Activated CD8-positive, alpha-beta T cell treated with anti-CD3 and anti-CD28 coated beads for 36 hours (primary cell): Measurements from ENCODE around the gene ADAMTS13. TPM values are rescaled to one million over a fixed set of nuclear protein-coding genes. Genes with fewer than 3 reads are reported as not detected.

ENCODE experiments used
- ATAC-seq: fragments of 200-7000 bp; cut with Tn5 transposase; one replicate; pipeline ENCODE4 v1.10.0; 2021; ENCODE audit warnings: mild to moderate bottlenecking, moderate library complexity
- CTCF ChIA-PET: fragments of 350-600 bp; sonication (Branson Sonifier 250); formaldehyde crosslinking; loops from one replicate; lab custom pipeline; 2021; ENCODE audit warnings: antibody characterized with exemption; lab: Charles Lee
- POLR2A ChIA-PET: fragments of 350-600 bp; sonication (Branson Sonifier 250); formaldehyde crosslinking; loops from one replicate; lab custom pipeline; 2021; ENCODE audit warnings: antibody characterized with exemption; lab: Charles Lee
- DNase-seq: peaks from one replicate; pipeline ENCODE4 v3.0.0-alpha.2; 2020
- H3K27ac Mint-ChIP-seq: one replicate; pipeline ENCODE4 v1.8.0; 2021; ENCODE audit warnings: mild to moderate bottlenecking, mixed read lengths
- H3K27me3 Mint-ChIP-seq: one replicate; pipeline ENCODE4 v1.8.0; 2021; ENCODE audit warnings: mixed read lengths
- H3K36me3 Mint-ChIP-seq: one replicate; pipeline ENCODE4 v1.8.0; 2021; ENCODE audit warnings: low read depth, mixed read lengths
- H3K4me1 Mint-ChIP-seq: one replicate; pipeline ENCODE4 v1.8.0; 2021; ENCODE audit warnings: low read depth, mixed read lengths
- H3K4me3 Mint-ChIP-seq: one replicate; pipeline ENCODE4 v1.8.0; 2021; ENCODE audit warnings: mild to moderate bottlenecking, moderate library complexity, mixed read lengths
- H3K9me3 Mint-ChIP-seq: one replicate; pipeline ENCODE4 v1.8.0; 2021; ENCODE audit warnings: mixed read lengths
- CTCF ChIP-seq: fragments of 200-600 bp; IDR thresholded peaks from one replicate; pipeline ENCODE4 v1.8.0; 2022; ENCODE audit warnings: antibody characterized with exemption, mild to moderate bottlenecking
- intact Hi-C: fragments of 100-400 bp; cut with micrococcal nuclease; formaldehyde crosslinking; loops from one replicate; pipeline ENCODE4 v1.10.0; 2022
- total RNA-seq, 2 experiments: library from RNA; stranded (reverse); gene quantifications; one replicate each; pipeline ENCODE4 v1.2.3, GENCODE V29; 2021

Gene ADAMTS13
- total RNA-seq, 2 experiments from 2014 or later = 2.5 to 2.9 TPM

GRCh38 chr9:133426011-133426410, 3.8 kb downstream of the ADAMTS13 start:
- peaks cover 19% of the 10 kb centered on the region for H3K4me1 Mint-ChIP-seq
- POLR2A ChIA-PET = no interaction called here
- H3K27me3 Mint-ChIP-seq = peaks cover 23% of the 10 kb centered on the region

GRCh38 chr9:133427658-133428348, 5.6 kb downstream of the ADAMTS13 start:
- Mint-ChIP-seq H3K36me3 (no peaks in the 10 kb centered on the region), H3K27me3 (peaks cover 23% of the 10 kb centered on the region), H3K9me3 (no peaks in the 10 kb centered on the region), H3K27ac (no peak overlapping the region), H3K4me3 (peak overlapping the region; percentile 35), H3K4me1 (peaks cover 3% of the 10 kb centered on the region)
- no peak for ATAC-seq
- TF ChIP-seq CTCF = no peak
- ChIA-PET POLR2A (interaction anchor here (0.9 to 1.0 kb wide), 3 partner anchors 9 to 12 kb away, joined by 3 to 4 read pairs (median 3); partner anchors contain the start of gene REXO4), CTCF (interaction anchor here (0.7 kb wide), 1 partner anchor 242 kb away, joined by 5 read pairs; no protein-coding TSS in a partner anchor)
- DNase-seq = no peak
- intact Hi-C loops = no loop called here

More at GRCh38 chr9:133426011-133426410, 3.8 kb downstream of the ADAMTS13 start:
- no peak overlapping the region for H3K4me3 Mint-ChIP-seq
- CTCF ChIA-PET = no interaction called here
- no peak overlapping the region for H3K27ac Mint-ChIP-seq
- intact Hi-C loops = no loop called here
- no peaks in the 10 kb centered on the region for H3K9me3 Mint-ChIP-seq
- no peaks in the 10 kb centered on the region for H3K36me3 Mint-ChIP-seq
- TF ChIP-seq CTCF = no peak
- ATAC-seq (no peak), DNase-seq (no peak)

- peaks cover 3% of the 10 kb centered on the region for H3K4me1 Mint-ChIP-seq
- no peaks in the 10 kb centered on the region for H3K9me3 Mint-ChIP-seq
- ChIA-PET CTCF (no interaction called here), POLR2A (interaction anchor here (0.9 to 1.0 kb wide), 2 partner anchors 11 to 13 kb away, joined by 3 to 4 read pairs; partner anchors contain the start of gene REXO4)
- H3K4me3 Mint-ChIP-seq = no peak overlapping the region
- no peak for TF ChIP-seq CTCF
- H3K36me3 Mint-ChIP-seq = no peaks in the 10 kb centered on the region
- intact Hi-C loops = no loop called here
- ATAC-seq (peak; percentile 25), DNase-seq (no peak)
- peaks cover 23% of the 10 kb centered on the region for H3K27me3 Mint-ChIP-seq
- no peak overlapping the region for H3K27ac Mint-ChIP-seq
These were observed 6.5 kb downstream of the ADAMTS13 start for GRCh38 chr9:133428617-133429101.

GRCh38 chr9:133429214-133429613, 7.0 kb downstream of the ADAMTS13 start:
- CTCF ChIA-PET = no interaction called here
- Mint-ChIP-seq H3K27me3 (peaks cover 23% of the 10 kb centered on the region), H3K27ac (no peak overlapping the region), H3K4me3 (no peak overlapping the region), H3K4me1 (peaks cover 3% of the 10 kb centered on the region), H3K36me3 (no peaks in the 10 kb centered on the region), H3K9me3 (no peaks in the 10 kb centered on the region)
- POLR2A ChIA-PET = no interaction called here
- TF ChIP-seq CTCF = no peak
- intact Hi-C loops = no loop called here
- DNase-seq (no peak), ATAC-seq (no peak)

- no peaks in the 10 kb centered on the region for H3K9me3 Mint-ChIP-seq
- peaks cover 3% of the 10 kb centered on the region for H3K4me1 Mint-ChIP-seq
- no peaks in the 10 kb centered on the region for H3K36me3 Mint-ChIP-seq
- H3K27ac Mint-ChIP-seq = no peak overlapping the region
- H3K27me3 Mint-ChIP-seq = peaks cover 23% of the 10 kb centered on the region
- POLR2A ChIA-PET = no interaction called here
- no peak overlapping the region for H3K4me3 Mint-ChIP-seq
- intact Hi-C loops = no loop called here
- ATAC-seq (peak; percentile 56), DNase-seq (peak; percentile 20)
- CTCF ChIA-PET = no interaction called here
- no peak for TF ChIP-seq CTCF
These were observed 7.5 kb downstream of the ADAMTS13 start for GRCh38 chr9:133429641-133430161.
